IgD-negative memory B cell (primary cell): ENCODE data around the gene ELP4. TPM values are rescaled to one million over a fixed set of nuclear protein-coding genes. Genes with fewer than 3 reads are reported as not detected.

Source experiments
- H3K27ac Mint-ChIP-seq, 3 donors: one replicate each; pipeline ENCODE4 v1.8.0; 2020 to 2022; ENCODE audit warnings: mild to moderate bottlenecking in 3 of 3, mixed read lengths in 3 of 3, moderate library complexity in 1 of 3
- H3K27me3 Mint-ChIP-seq: one replicate; pipeline ENCODE4 v1.8.0; 2021; ENCODE audit warnings: mixed read lengths
- H3K36me3 Mint-ChIP-seq: one replicate; pipeline ENCODE4 v1.8.0; 2020; ENCODE audit warnings: mild to moderate bottlenecking, mixed read lengths
- H3K4me1 Mint-ChIP-seq, 3 donors: one replicate each; pipeline ENCODE4 v1.8.0; 2020 to 2022; ENCODE audit warnings: mixed read lengths in 3 of 3, mild to moderate bottlenecking in 1 of 3
- H3K4me3 Mint-ChIP-seq, 4 donors: one replicate each; pipeline ENCODE4 v1.8.0; 2020 to 2022; ENCODE audit warnings: mild to moderate bottlenecking in 4 of 4, mixed read lengths in 4 of 4, moderate library complexity in 3 of 4
- H3K9me3 Mint-ChIP-seq, 3 donors: one replicate each; pipeline ENCODE4 v1.8.0; 2020 to 2021; ENCODE audit warnings: mixed read lengths in 3 of 3, mild to moderate bottlenecking in 1 of 3
- polyA plus RNA-seq: library from polyadenylated mRNA; unstranded; fragments of 300-500 nt; fragmentation: Illumina TruSeq; gene quantifications from one replicate; pipeline ENCODE4 v1.2.3, GENCODE V29; 2021

Gene ELP4
- polyA plus RNA-seq, 1 donor from 2014 or later = 15.3 TPM

DNA sequence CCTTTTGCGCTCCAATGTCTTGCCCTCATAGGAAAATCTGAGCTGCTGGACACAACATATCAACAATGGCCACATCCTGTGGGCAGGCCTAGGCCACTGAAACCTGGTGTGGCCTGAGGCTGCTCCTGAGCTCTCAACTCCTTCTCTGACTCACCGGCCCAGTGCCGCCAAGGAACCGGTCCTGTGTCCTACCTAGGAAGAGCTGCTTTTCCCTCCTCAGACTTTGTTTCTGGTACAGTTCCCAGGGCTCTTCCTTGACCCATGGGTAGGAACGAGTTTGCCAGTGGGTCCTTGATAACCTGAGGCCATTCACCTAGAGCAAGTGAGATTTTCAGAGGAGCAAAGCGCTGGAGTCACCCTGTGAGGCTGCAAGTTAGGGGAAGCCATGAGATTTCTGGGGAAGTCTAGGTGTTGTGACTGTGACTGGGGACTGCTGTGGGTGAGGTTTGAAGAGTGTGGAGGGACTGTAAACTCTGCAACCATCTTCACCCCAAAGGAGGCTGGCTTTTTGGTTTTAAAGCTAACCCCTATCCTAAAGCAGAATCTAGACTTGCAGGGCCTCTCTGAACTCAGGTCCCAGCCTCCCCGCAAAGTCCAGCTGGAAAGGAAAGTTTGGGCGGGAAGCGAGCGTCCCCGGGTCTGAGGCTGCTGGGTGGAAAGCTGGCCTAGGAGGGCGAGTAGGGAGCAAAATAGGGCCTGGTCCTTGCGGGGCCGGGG lies 313.5 kb downstream of the ELP4 start:
- H3K4me3 Mint-ChIP-seq = peak overlapping the region in 1 of 4 donors; percentile 52
- H3K9me3 Mint-ChIP-seq = peaks cover 0 to 2% (median 0%) of the 10 kb centered on the region in 3 donors
- H3K4me1 Mint-ChIP-seq = peaks cover 4 to 9% (median 7%) of the 10 kb centered on the region in 3 donors
- no peaks in the 10 kb centered on the region for H3K36me3 Mint-ChIP-seq
- peaks cover 70% of the 10 kb centered on the region for H3K27me3 Mint-ChIP-seq
- H3K27ac Mint-ChIP-seq = peak overlapping the region in 1 of 3 donors; percentile 1

DNA sequence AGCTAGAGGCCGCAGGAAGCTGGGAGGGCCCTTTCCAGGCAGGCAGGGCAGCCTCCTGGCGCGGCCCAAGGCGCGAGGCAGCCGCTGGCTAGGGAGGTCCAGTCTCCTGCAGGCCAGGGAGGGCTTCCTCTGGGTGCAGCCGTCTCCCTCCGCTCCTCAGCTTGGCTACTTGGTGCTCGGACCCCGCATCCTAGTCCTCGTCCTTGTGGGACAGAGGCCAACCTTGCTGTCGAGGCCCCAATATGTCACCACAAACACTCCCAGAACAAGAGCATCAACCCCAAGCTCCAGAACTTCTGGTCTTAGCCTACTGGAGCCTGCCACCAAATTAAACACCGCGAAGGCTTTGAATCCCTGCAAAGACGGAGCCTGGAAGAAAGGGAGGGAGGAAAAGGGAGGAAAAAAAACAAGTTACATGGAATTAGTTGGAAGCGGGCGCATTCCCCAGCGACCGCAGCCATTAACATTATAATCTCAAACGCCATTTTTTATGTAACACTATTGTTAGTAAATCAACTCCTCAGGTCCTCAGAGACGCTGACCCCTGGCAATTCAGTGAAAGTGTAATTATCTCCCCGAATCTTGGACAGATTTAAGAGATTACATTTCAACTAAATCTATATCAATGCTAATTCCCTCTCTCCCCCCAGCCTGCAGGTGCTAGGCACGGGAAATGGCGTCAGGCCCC lies 314.2 kb downstream of the ELP4 start:
- Mint-ChIP-seq H3K9me3 (peaks cover 0 to 2% (median 0%) of the 10 kb centered on the region in 3 donors), H3K4me1 (peaks cover 2 to 9% (median 8%) of the 10 kb centered on the region in 3 donors), H3K27me3 (peaks cover 68% of the 10 kb centered on the region), H3K4me3 (peak overlapping the region in 1 of 4 donors; percentile 32), H3K27ac (peak overlapping the region in 2 of 3 donors; percentile 4 to 93), H3K36me3 (no peaks in the 10 kb centered on the region)

DNA sequence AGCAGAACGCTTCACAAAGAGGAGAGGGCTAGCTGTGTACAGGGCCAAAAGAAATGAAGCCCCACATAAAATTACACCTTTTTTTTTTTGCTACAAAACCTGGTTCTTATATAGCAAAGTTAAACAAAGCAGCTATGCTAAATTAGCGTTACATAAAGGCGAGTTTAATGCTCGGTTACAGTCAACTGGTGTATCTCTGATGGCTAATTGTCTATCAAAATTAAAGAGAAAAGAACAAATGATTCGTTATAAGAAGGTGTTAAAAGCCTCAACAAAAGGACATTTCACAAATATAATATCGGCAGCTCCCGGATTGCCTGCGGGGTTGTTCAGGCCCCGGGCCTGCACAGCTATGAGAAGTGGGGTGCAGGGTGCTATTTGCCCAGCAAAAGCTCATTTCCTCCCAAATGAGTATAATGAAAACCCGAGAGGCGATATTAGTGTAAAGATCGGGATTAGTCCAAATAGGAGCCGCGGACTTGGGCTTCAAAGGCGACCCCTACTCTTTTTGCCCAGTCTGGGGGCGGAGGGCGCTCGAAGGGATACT lies 314.8 kb downstream of the ELP4 start:
- peak overlapping the region in 1 of 4 donors; percentile 32 for H3K4me3 Mint-ChIP-seq
- peaks cover under 1 to 9% (median 8%) of the 10 kb centered on the region in 3 donors for H3K4me1 Mint-ChIP-seq
- H3K27ac Mint-ChIP-seq = peak overlapping the region; percentile 4 to 93 (median 30)
- H3K36me3 Mint-ChIP-seq = no peaks in the 10 kb centered on the region
- H3K27me3 Mint-ChIP-seq = peaks cover 69% of the 10 kb centered on the region
- peaks cover 0 to 2% (median 0%) of the 10 kb centered on the region in 3 donors for H3K9me3 Mint-ChIP-seq

DNA sequence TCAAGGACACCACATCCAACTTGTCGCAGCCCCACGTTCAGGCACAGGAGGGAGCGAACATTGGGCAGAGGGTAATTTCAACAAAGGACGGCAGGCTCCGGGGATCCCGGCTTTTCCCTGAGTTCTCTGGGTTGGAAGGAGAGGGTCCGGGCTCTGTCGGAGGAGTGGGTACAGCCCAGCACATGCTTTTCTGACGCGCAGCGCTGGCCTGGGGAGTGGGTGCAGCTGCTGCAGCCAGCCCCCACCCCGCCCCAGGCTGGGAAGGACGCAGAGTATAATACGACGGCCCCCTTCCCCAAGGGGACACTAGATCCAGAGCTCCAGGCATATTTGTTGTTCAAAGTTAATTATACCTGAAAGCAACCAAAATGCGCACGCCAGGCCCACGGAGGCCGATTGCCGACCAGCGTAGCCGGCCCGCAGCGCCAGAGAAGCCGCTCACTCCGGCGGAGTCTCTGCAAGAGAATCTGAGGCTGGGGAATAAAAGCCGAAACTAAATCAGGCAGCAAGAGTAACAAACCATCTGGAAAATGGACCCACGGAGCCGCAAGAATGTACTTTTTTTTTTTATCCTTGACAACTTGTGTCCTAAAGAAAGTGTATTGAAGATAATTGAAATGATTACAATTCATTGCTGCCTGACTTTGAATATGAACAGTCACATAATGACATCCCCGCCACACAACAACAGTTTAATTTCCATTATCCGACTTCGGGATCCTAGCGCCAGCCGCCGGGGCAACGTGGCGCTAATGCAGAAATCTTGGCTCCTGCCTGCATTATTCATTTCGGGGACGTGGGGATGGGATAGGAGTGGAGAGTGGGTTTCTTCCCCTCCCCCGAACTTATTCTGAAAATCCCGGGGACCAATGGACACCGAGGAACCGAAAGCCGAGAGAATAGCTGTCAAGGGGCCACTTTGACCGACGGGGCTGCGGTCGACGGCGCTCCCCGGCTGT lies 315.6 kb downstream of the ELP4 start:
- H3K4me3 Mint-ChIP-seq = peak overlapping the region in 3 of 4 donors; percentile 26 to 87 (median 58)
- H3K27ac Mint-ChIP-seq = peak overlapping the region; percentile 39 to 93 (median 76)
- H3K9me3 Mint-ChIP-seq = peaks cover 0 to 2% (median 0%) of the 10 kb centered on the region in 3 donors
- H3K4me1 Mint-ChIP-seq = peaks cover 0 to 9% (median 8%) of the 10 kb centered on the region in 3 donors
- H3K36me3 Mint-ChIP-seq = no peaks in the 10 kb centered on the region
- peaks cover 68% of the 10 kb centered on the region for H3K27me3 Mint-ChIP-seq

DNA sequence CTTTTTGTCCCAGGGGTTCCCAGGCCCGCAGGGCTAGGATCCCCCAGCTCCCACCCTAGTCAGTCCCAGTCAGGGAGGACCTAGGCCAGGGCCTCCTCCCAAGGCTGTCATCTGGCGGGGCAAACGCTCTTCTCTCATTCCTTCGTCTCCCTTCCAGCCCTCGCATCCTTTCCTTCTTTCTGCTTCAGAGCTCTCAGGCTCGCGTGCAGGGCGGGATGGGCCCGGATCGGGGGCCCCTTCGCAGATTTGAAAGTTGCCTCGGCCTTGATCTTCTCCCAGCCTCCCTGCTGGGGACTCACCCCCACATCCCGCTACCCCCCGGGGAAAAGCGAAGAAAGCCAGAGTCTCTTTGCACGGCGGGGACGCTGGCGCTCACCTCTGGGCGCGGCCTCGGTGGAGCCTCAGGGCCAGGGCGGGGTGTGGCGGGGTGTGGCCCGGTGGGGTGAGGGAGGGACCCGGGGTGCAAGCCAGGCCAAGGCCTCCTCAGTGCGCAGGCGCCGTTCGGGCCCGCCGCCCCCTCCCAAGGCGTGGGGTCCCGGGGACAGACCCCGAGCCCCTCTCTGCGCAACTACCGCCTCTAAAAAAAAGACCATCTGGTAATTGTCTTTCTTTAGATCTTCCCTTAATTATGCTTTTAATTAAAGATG lies 316.4 kb downstream of the ELP4 start:
- H3K4me3 Mint-ChIP-seq = peak overlapping the region in 2 of 4 donors; percentile 33 to 75

DNA sequence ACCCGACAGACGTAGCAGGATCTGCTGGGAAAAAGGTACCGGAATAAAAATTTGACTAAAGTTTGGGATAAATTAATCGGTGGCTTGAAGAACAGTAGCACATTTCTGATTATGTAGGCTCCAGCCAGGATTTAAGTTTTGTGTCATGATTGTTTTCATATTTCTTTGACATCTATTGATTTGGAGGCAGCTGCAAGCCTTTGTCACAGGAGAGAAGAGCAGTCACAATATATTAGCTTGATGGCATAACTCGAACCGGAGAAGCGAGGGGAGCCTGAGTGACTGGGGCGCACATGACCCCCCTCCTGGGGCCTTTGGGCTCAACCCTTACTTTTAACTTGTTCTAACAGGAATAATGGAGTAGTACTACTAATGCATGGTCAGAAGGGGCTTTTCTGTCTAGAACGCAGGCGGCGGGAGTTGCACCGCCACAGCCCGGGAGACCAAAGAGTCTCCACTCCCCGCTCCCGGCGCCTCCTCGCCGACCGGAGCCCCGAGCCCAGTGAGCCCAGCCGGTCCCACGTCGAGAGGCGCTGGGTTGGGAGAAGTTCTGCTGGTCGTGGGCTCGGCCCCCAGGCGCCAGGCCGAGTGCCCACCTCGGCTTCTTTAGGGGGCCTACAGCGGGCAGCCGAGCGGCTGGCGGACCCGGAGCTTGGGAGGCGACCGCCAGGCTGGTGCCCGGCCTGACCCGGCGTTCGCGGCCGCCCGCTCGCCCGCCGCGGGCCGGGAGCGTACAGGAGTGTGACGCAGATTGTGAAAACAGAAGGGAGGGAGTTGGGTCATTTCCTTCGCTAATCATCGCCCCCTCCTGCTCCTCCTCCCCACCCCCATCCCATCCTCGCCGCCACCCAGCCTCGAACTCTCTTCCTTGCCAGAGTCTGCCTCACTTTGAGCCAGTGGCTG lies 317.2 kb downstream of the ELP4 start:
- Mint-ChIP-seq H3K36me3 (no peaks in the 10 kb centered on the region), H3K9me3 (peaks cover 0 to 2% (median 0%) of the 10 kb centered on the region in 3 donors), H3K4me3 (peak overlapping the region in 2 of 4 donors; percentile 74 to 75), H3K27me3 (peaks cover 58% of the 10 kb centered on the region), H3K27ac (peak overlapping the region; percentile 78 to 90 (median 85)), H3K4me1 (peaks cover 0 to 9% (median 8%) of the 10 kb centered on the region in 3 donors)

More for the DNA sequence above, 316.4 kb downstream of the ELP4 start:
- Mint-ChIP-seq H3K27me3 (peaks cover 64% of the 10 kb centered on the region), H3K36me3 (no peaks in the 10 kb centered on the region), H3K27ac (peak overlapping the region; percentile 71 to 93 (median 76)), H3K9me3 (peaks cover 0 to 2% (median 0%) of the 10 kb centered on the region in 3 donors), H3K4me1 (peaks cover 0 to 9% (median 8%) of the 10 kb centered on the region in 3 donors)

DNA sequence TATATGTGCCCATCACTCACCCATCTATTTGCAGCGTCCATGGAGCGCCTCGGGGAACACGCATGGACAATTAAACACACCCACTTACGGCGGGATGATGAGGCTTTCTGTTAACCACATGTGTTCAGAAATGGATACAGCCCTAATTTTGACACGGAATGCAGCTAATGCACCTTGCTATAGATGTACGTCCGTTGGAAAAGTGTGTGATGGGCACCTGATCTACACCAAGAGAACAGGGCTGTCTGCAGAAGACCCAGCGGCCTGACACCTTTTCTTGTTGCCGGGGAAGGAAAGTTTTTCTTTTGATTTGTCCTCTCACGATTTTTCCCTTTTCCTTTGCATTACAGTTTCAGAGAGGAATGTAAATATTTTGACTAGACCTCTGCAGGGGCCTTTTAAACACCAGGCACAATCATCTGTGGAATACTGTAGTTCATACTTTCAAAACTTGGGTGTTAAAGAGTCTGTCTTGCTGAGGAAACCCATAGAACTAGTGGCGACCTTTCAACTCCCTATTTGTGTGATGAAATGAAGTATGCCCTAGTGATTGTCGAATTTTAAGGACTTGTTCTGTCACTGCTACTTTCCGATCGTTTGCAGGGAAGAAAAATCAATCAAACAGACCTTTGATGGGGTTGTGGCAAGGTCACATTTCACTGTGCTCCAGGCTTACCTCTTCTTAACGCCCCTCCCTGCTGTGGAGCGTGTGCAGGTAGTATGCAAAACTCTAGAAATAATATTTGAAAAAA lies 318.1 kb downstream of the ELP4 start:
- Mint-ChIP-seq H3K27me3 (peaks cover 53% of the 10 kb centered on the region), H3K9me3 (peaks cover 0 to 2% (median 0%) of the 10 kb centered on the region in 3 donors), H3K27ac (peak overlapping the region; percentile 5 to 85 (median 78)), H3K36me3 (no peaks in the 10 kb centered on the region), H3K4me3 (peak overlapping the region in 2 of 4 donors; percentile 41 to 74), H3K4me1 (peaks cover 0 to 9% (median 8%) of the 10 kb centered on the region in 3 donors)

DNA sequence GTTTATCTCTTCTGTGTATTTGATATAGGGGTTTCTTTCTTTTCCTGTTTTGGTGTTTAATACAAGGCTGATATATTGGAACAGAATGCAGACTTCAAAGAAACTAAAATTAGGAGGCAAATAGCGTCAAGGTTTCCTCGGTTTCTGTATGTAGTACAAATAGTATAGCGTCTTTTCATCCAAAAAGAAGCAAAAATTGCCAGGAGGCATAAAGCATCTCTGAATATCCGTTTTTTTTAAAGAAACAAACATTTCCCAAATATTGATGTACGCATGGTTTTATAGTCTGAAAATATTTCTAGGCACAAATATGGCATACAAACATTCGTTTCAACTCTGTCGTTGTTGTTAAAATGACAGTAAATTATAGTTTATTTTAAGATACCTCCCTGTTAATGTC lies 318.6 kb downstream of the ELP4 start:
- Mint-ChIP-seq H3K4me3 (peak overlapping the region in 1 of 4 donors; percentile 41), H3K27ac (peak overlapping the region in 2 of 3 donors; percentile 5 to 85), H3K9me3 (peaks cover 0 to 2% (median 0%) of the 10 kb centered on the region in 3 donors), H3K27me3 (peaks cover 48% of the 10 kb centered on the region), H3K4me1 (peaks cover 0 to 9% (median 8%) of the 10 kb centered on the region in 3 donors), H3K36me3 (no peaks in the 10 kb centered on the region)

DNA sequence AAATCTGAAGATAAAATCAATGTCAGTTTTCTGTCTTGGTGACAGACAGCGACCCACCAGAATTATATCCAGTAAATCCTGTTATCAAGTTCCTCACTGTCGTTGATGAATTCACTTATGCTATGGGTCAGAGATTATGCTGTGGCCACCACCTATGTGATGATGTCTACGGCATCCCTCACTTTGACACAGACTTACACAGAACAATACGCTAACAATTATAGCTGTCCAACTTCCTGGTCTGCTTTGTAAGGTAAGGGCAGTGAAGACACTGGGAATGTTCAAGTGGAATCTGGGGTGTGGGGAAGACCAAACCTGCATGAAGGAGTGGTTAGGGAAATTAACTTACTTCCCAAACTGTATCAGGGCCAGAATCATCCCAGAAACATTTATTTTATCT lies 320.8 kb downstream of the ELP4 start:
- Mint-ChIP-seq H3K27ac (no peak overlapping the region), H3K27me3 (peaks cover 30% of the 10 kb centered on the region), H3K4me3 (no peak overlapping the region), H3K4me1 (peaks cover 0 to 9% (median 8%) of the 10 kb centered on the region in 3 donors), H3K36me3 (no peaks in the 10 kb centered on the region), H3K9me3 (peaks cover 0 to 2% (median 0%) of the 10 kb centered on the region in 3 donors)

DNA sequence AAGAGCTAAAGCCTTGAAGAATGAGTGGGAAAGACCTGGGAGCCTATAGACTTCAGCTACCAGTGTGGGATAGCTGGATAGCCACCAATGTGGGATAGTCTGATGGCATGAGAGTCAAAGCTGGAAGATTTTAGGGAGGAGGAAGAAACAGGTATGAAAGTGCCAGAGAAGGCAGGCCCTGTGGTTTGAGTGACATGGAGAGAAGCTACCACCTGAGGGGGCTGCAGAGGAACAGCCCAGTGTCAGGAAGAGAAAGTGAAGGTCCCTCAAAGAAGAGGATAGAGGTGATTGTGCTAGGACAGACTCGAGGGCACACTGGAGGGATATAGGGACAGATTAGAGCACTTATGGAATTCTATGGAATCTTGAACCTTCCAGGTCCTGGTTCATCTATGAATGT lies 324.7 kb downstream of the ELP4 start:
- no peak overlapping the region for H3K4me3 Mint-ChIP-seq
- no peaks in the 10 kb centered on the region for H3K9me3 Mint-ChIP-seq
- H3K4me1 Mint-ChIP-seq = no peaks in the 10 kb centered on the region
- no peaks in the 10 kb centered on the region for H3K36me3 Mint-ChIP-seq
- no peak overlapping the region for H3K27ac Mint-ChIP-seq
- H3K27me3 Mint-ChIP-seq = peaks cover 16% of the 10 kb centered on the region
